NCI-H524 (cell line): ENCODE results near the gene NRTN.
"Not testable (repeated sequence)": the region's sequence is repeated elsewhere in the genome, so short reads cannot be mapped to it uniquely, and the experiment has no call there.

Experiments
- DNase-seq, 2 experiments: peaks; one replicate each; lab custom pipeline; 2025; lab: John Stamatoyannopoulos, UW

Gene NRTN

DNA sequence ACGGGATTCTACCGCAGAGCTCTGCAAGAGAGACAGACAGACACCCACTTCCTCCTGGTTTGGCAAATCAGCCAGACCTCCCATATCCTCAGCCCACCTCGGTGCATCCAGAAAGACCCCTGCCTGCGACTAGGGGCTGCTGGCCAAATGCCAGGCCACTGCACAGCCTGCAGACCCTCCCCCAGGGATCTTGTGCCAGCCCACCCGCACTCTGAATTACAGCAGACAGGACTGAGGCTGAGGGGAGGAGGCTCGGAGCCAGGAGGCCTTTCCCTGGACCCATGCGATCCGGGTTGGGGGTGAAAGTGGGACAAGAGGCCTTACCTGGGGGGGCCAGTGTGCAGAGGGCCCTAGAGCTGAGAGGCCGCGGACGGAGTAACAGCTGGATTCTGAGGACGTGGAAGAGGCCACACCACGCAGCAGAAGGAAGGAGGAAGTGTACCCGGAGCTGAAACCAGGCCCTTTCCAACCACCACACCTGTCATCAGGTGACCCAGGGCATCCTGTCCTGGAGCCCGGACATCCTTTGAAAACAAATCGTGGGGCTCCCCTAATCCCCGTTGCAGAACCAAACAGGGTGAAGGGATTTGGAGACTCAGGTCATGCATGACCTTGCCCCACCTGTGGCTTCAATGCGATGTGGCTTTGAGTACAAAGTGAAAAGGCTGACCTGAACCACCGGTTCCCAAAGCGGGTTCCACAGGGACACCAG is 33.6 kb downstream of the NRTN start:
- DNase-seq: no peak

DNA sequence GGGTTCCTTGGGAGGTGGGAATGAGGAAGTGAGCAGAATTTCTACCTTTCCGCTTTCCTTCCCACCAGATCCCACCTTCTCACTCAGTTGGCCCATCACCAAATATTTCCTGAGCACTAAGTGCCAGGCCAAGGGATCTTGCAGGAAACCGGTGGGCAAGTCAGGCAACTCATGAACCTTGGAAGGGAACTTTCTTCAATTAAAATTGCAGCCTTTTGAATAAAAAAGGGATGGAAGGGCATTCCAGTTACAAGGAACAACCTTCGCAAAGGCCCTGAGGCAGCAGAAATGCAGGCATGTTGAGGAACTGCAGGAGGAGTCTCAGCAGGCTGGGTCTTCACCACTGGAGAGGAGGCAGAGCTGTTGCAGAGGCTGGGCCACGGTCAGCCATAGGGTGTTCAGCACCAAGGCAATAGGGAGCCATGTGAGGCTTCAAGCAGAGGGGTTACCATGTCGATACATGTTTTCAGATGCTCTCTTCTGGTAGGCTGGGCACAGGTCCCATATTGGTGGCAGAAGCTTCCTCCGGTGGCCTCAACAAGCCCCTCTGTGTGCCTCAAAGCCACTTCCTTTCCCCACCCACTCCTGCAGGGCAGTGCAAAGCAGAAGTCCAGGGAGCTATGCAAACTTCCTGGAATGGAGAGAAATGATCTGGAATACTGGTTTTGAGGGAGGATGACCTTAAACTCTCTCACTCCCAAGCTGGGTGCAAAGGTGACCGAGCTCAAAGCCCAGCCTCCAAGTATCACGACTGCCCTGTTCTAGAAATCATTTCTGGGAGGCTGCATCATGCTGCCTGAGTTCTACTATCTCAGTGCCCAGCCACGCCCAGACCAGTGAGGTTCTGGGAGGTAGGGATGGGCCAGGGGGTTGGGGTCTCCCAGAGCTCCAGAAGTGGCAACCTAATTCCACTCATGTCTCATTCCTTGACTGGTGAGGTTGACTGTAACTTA is 34.5 kb downstream of the NRTN start, which contains the start of gene FUT6:
FUT6 (minus strand) TSS at position 638 of the 953 bp plus-strand sequence. CDS start 7,135 bp downstream, outside the sequence.
- no peak for DNase-seq

DNA sequence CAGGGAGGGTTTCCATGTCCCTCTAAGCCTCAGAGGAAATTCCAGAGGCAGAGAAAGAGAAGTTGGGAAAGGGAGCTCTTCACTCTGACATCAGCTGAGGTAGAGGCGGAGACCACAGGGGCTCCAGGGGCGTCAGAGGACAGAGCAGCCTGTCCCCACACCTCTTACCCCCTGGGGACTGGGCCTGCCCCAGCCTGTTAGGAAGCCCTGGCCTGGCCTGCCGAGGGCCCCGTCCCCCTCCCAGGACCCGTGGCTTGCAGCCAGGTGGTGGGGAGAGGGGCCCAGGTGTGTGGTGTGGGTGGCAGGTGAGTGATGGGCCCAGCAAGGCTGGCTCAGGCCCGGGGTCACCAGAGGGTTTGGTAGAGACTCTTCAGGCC is 36.9 kb downstream of the NRTN start:
- peak in 1 of 2 experiments; percentile 45 for DNase-seq

GRCh38 chr19:5843295-5843927 is 38.5 kb downstream of the NRTN start:
- DNase-seq: no peak

DNA sequence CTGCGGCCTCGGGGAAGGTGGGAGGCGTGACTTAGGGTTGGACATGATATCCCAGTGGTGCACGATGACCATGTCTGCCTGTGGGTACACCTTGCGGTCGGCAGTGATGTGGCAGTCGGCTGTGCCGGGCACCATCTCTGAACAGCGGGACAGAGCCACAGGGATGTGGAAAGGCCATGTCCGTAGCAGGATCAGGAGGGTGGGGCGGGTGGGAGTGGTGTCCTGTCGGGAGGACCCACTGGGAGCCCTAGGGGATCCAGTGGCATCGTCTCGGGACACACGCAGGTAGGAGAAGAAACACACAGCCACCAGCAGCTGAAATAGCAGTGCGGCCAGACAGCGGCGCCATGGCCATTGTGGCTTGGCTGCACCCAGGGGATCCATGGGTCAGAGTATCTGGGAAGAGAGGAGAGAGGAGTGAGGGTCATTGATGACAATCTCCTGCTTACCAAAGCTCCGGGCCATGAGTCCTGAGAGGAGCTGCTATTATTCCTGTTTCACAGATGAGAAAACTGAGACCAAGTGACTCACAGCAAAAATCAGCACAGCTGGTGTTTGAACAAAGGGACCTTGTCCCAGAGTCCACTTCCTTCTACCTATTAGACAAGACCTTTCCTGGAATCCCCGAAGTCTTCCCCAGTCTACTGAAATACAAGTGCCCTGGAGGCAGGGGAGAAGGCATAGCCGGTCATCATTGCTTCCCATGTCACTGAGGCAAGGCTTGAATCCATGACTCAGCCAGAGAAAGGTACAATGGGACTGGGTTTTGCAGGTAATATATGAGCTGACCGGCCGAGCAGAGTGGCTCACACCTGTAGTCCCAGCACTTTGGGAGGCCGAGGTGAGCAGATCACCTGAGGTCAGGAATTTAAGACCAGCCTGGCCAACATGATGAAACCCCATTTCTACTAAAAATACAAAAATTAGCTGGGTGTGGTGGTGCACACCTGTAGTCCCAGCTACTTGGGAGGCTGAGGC is 39.9 kb downstream of the NRTN start:
- no peak for DNase-seq

- DNase-seq: not testable (repeated sequence)
Measured at GRCh38 chr19:5847846-5848245, 43.0 kb downstream of the NRTN start.

DNA sequence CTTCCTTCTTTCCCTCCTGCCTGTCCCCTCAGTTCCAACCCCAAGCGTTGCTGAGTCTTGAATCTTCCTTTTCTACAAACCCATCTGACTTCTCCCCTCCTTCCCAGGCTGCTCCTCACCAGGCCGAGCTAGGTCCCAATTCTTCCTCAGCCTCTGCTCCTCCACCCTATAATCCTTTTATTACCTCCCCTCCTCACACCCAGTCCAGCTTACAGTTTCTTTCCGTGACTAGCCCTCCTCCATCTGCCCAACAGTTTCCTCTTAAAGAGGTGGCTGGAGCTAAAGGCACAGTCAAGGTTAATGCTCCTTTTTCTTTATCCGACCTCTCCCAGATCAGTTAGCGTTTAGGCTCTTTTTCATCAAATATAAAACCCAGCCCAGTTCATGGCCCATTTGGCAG is 43.8 kb downstream of the NRTN start:
- peak; percentile 54 to 78 for DNase-seq

DNA sequence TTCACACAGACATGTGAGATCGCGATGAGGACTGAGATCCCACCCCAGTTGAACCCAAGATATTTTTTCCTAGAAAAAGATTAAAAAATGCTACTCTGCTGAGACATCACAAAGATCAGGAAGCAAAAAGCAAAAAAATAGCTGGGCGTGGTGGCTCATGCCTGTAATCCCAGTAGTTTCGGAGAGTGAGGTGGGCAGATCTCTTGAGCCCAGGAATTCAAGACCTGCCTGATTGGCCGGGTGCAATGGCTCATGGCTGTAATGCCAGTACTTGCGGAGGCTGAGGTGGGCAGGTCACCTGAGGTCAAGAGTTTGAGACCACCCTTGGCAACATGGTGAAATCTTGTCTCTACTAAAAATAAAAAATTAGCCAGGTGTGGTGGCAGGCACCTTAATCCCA is 45.3 kb downstream of the NRTN start:
- DNase-seq: no peak

GRCh38 chr19:5850743-5851293 is 46.0 kb downstream of the NRTN start:
- no peak for DNase-seq

- DNase-seq: no peak
Measured at GRCh38 chr19:5851302-5851701, 46.4 kb downstream of the NRTN start, which contains the start of gene FUT3. TSS of gene FUT3 (minus strand) at chr19:5851449.

- peak in 1 of 2 experiments; percentile 18 for DNase-seq
Measured at GRCh38 chr19:5854121-5854520, 49.3 kb downstream of the NRTN start.

DNA sequence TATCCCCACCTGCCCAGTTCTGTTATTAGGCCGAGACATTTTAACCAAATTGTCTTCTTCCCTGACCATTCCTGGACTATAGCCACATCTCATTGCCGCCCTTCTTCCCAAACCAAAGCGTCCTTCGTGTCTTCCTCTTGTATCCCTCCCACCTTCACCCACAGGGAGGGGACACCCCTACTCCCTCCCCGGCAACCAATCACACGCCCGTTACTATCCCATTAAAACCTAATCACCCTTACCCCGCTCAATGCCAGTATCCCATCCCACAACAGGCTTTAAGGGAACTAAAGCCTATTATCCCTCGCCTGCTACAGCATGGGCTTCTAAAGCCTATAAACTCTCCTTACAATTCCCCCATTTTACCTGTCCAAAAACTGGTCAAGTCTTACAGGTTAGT is 50.3 kb downstream of the NRTN start:
- DNase-seq: peak in 1 of 2 experiments; percentile 23

- no peak for DNase-seq
Measured at GRCh38 chr19:5857203-5858081, 52.6 kb downstream of the NRTN start.

- DNase-seq: no peak
Measured at GRCh38 chr19:5863030-5863665, 58.3 kb downstream of the NRTN start.

DNA sequence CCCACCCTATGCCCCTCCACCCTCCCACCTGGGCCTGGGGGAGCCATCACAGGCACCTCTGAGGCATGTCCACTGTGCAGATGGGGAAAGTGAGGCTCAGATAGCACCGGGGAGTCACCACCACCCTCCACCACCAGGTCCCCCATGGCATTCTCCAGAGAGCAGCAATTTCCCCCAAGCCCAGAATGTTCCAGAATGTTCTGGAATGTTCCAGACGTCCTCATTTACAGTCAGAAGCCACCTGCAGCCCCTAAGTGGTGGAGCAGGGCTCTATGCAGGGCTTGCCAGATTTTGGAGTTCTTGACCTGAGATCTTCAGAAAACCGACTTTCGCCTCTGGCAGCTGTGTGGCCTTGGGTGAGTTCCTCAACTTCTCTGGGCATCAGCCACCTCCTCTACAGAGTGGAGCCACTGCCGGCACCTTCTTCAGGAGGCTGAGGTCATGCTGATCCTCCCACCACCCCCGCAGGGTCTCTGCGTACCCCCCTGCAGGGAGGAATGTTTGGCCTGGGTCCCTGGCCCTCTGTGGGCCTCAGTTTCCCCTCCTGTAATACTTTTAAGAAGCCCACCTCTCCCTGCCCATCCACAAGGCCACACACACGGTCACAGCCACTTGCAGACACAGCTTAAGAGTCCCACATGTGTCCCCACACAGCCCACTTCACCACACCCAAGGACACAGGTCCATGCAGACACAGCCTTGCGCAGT is 59.3 kb downstream of the NRTN start:
- DNase-seq: no peak

GRCh38 chr19:5864725-5865486 is 60.0 kb downstream of the NRTN start:
- no peak for DNase-seq

GRCh38 chr19:5865772-5866171 is 60.9 kb downstream of the NRTN start:
- DNase-seq: no peak
